ENCODE results near the gene TPD52L1. TPM values are rescaled to one million over a fixed set of nuclear protein-coding genes. Genes with fewer than 3 reads are reported as not detected.

The TPD52L1 gene
- total and polyA plus RNA-seq, 2 of the 13 experiments (the other 11 are each of a cell fraction or from before 2014, with no cell fraction given) = 0.49 to 0.53 TPM

DNA sequence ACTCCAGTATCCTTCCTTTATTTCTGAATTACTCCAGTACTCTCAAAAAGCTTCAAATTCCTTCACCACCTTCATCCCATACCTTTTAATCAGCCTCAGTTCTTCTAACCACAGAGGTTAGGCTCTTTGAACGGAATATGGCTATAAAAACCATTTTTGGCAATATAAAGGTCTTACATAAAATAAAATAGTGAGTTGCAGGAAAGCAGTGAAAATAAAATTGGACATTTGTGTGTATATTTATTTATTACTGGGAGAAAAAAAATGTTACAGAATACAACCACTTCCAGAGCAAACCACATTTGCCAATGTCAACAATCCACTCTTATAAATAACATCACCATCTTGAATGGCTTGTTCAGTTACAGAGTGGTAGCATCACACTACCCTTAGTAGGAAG, 140.5 kb downstream of the TPD52L1 start (continued):
- TF ChIP-seq ARID4A (CRISPR knock-in tag; IDR thresholded peaks at IDR 0.05; ENCODE audit: borderline replicate concordance) (no peak), ZNF230 (CRISPR knock-in tag; IDR thresholded peaks at IDR 0.05) (no peak), FOXK1 (CRISPR knock-in tag; IDR thresholded peaks at IDR 0.05; ENCODE audit: borderline replicate concordance, low read depth) (no peak), ZNF713 (CRISPR knock-in tag; IDR thresholded peaks at IDR 0.05) (no peak), ZBTB14 (CRISPR knock-in tag; IDR thresholded peaks at IDR 0.05) (no peak), FLYWCH1 (CRISPR knock-in tag; IDR thresholded peaks at IDR 0.05) (no peak)

DNA sequence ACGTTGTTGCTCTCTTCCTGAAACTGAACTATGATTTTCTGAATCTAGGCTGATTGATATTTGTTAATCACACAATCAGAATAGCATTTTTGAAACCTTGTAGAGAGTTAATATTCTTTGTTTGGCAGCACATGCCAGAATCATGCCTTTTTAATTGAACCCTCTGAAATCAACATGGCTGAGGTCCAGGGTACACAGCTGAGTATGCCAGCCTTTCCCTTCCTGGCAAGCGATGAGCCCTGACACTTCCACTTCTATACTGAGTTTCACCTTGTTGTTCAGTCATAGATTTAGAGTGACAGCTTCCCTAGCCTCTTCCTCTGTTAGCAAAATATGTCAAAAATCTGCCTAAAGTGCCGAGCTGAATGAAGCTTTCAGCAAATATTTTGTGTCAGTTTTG, 141.4 kb downstream of the TPD52L1 start:
- Histone ChIP-seq H3K9me3 (ENCODE audit: low read length) (no peaks in the 10 kb centered on the region), H3K4me1 (ENCODE audit: insufficient read depth, low read length) (peaks cover 6% of the 10 kb centered on the region), H4K20me1 (ENCODE audit: insufficient read depth, low read length) (no peaks in the 10 kb centered on the region; the same call in 1 of the 2 replicates), H3K36me3 (replicated peaks in 1 of 2; ENCODE audit: control insufficient read depth in 1 of 2, insufficient read depth in 2 of 2, low read length in 2 of 2) (peaks cover 9 to 28% of the 10 kb centered on the region in 2 experiments), H3K4me3 (replicated peaks in 1 of 3; ENCODE audit: insufficient read depth in 1 of 3, low read depth in 2 of 3, low read length in 3 of 3) (no peak overlapping the region), H3K27ac (ENCODE audit: extremely low read length, insufficient read depth, low read length) (no peak overlapping the region), H3K4me2 (ENCODE audit: low read depth, low read length) (no peak overlapping the region), H3K9ac (ENCODE audit: insufficient read depth, low read depth, low read length) (no peak overlapping the region), H2AFZ (ENCODE audit: low read length) (no peak overlapping the region), H3K27me3 (ENCODE audit: control insufficient read depth in 1 of 2, insufficient read depth in 2 of 2, low read length in 2 of 2) (no peaks in the 10 kb centered on the region), H3K79me2 (ENCODE audit: insufficient read depth, low read length) (no peaks in the 10 kb centered on the region)
- BruUV-seq (replicated peaks) = no TSS peak
- CTCF ChIA-PET (ENCODE audit: low intra/inter-chr PET ratio, low total read pairs) = no interaction called here
- POLR2A ChIA-PET = no interaction called here
- DNase-seq (ENCODE audit: low spot score) (no peak), FAIRE-seq (no peak), ATAC-seq (no peak)
- WGBS (ENCODE audit: low lambda C conversion rate) = 88% methylated on average over 3 of the region's 3 CpGs
- in situ Hi-C loops (cut with HindIII; ENCODE audit: extremely low pct_ligation_motif_present, low pct_unique_long_range_greater_than_20kb) = no loop called here
- no peak for TF ChIP-seq ZNF30 (CRISPR knock-in tag; IDR thresholded peaks at IDR 0.05)
- intact Hi-C loops (cut with micrococcal nuclease; ENCODE audit: unreplicated experiment) = no loop called here
